Neuronal stem cell (in vitro differentiated cells): Measurements from ENCODE around the gene KIF6.

ENCODE experiments used
- DNase-seq: peaks from one replicate; pipeline ENCODE4 v3.0.0-alpha.2; 2013; ENCODE audit warnings: low spot score
- H2AFZ ChIP-seq: one replicate; pipeline ENCODE4 v1.6.1; 2013; ENCODE audit warnings: mild to moderate bottlenecking, low read length, inconsistent platforms
- H2AK5ac ChIP-seq: 2 replicates; pipeline ENCODE4 v1.6.1; 2013; ENCODE audit warnings: low read depth, mild to moderate bottlenecking, inconsistent platforms, low read length, moderate library complexity, mixed read lengths
- H2BK120ac ChIP-seq: 2 replicates; pipeline ENCODE4 v1.6.1; 2013; ENCODE audit warnings: low read depth, mild to moderate bottlenecking, inconsistent platforms, low read length, moderate library complexity, mixed read lengths
- H2BK12ac ChIP-seq: one replicate; pipeline ENCODE4 v1.6.1; 2013; ENCODE audit warnings: low read length, inconsistent platforms
- H2BK15ac ChIP-seq: 2 replicates; pipeline ENCODE4 v1.6.1; 2013; ENCODE audit warnings: mild to moderate bottlenecking, low read length, inconsistent platforms, mixed read lengths
- H2BK5ac ChIP-seq: one replicate; pipeline ENCODE4 v1.6.1; 2013; ENCODE audit warnings: inconsistent platforms, mild to moderate bottlenecking, low read length, moderate library complexity
- H3K14ac ChIP-seq: one replicate; pipeline ENCODE4 v1.6.1; 2013; ENCODE audit warnings: low read length, inconsistent platforms
- H3K18ac ChIP-seq: 2 replicates; pipeline ENCODE4 v1.6.1; 2013; ENCODE audit warnings: low read length, inconsistent platforms
- H3K23ac ChIP-seq: 2 replicates; pipeline ENCODE4 v1.6.1; 2013; ENCODE audit warnings: low read depth, mild to moderate bottlenecking, mixed read lengths, low read length, inconsistent platforms; ENCODE audit not compliant: poor library complexity
- H3K27ac ChIP-seq: replicated peaks from 3 replicates; pipeline ENCODE4 v1.5.1; 2013; ENCODE audit warnings: low read length, inconsistent platforms
- H3K27me3 ChIP-seq, 3 experiments: 2 replicates each; pipeline ENCODE4 v1.6.1; 2013; ENCODE audit warnings: low read length in 3 of 3, mild to moderate bottlenecking in 2 of 3, inconsistent platforms in 1 of 3, low read depth in 1 of 3, mixed read lengths in 1 of 3, moderate library complexity in 1 of 3; ENCODE audit not compliant: control insufficient read depth in 3 of 3, insufficient read depth in 3 of 3
- H3K36me3 ChIP-seq, 2 donors: replicated peaks in 1 of 2; 2 replicates each; pipeline ENCODE4 v1.6.1; 2013; ENCODE audit warnings: low read length in 2 of 2; ENCODE audit not compliant: control insufficient read depth in 2 of 2, insufficient read depth in 2 of 2
- H3K4ac ChIP-seq: 2 replicates; pipeline ENCODE4 v1.6.1; 2013; ENCODE audit warnings: inconsistent platforms, mild to moderate bottlenecking, low read length, moderate library complexity
- H3K4me1 ChIP-seq, 2 donors: 1 replicate in 1 of 2; 2 replicates in 1 of 2; pipeline ENCODE4 v1.6.1; 2013; ENCODE audit warnings: low read length in 2 of 2, low read depth in 1 of 2; ENCODE audit not compliant: control insufficient read depth in 2 of 2, insufficient read depth in 1 of 2
- H3K4me2 ChIP-seq: one replicate; pipeline ENCODE4 v1.6.1; 2013; ENCODE audit warnings: mild to moderate bottlenecking, low read length, inconsistent platforms; ENCODE audit not compliant: insufficient read depth, poor library complexity, severe bottlenecking
- H3K4me3 ChIP-seq, 2 donors: 2 replicates each; pipeline ENCODE4 v1.5.1; 2013; ENCODE audit warnings: low read length in 2 of 2, mild to moderate bottlenecking in 2 of 2, inconsistent platforms in 1 of 2, moderate library complexity in 1 of 2
- H3K79me1 ChIP-seq: one replicate; pipeline ENCODE4 v1.6.1; 2013; ENCODE audit warnings: low read depth, mild to moderate bottlenecking, inconsistent platforms, low read length, moderate library complexity
- H3K9ac ChIP-seq: one replicate; pipeline ENCODE4 v1.6.1; 2013; ENCODE audit warnings: mild to moderate bottlenecking, low read depth, low read length, inconsistent platforms; ENCODE audit not compliant: poor library complexity
- H3K9me3 ChIP-seq, 2 donors: replicated peaks in 1 of 2; 2 replicates each; pipeline versions ENCODE3 to v1.6.1; 2013; ENCODE audit warnings: low read length in 2 of 2, mild to moderate bottlenecking in 2 of 2, inconsistent platforms in 1 of 2, low read depth in 1 of 2, mixed read lengths in 1 of 2, moderate library complexity in 1 of 2; ENCODE audit not compliant: control insufficient read depth in 2 of 2, insufficient read depth in 1 of 2
- H4K8ac ChIP-seq: one replicate; pipeline ENCODE4 v1.6.1; 2013; ENCODE audit warnings: low read depth, mild to moderate bottlenecking, inconsistent platforms, low read length, moderate library complexity
- H4K91ac ChIP-seq: one replicate; pipeline ENCODE4 v1.6.1; 2013; ENCODE audit warnings: low read length, low read depth, mild to moderate bottlenecking, inconsistent platforms; ENCODE audit not compliant: poor library complexity
- WGBS, 2 donors: extraction: QIAGEN DNeasy Blood & Tissue Kit; methylation state at CpG; one replicate each; pipeline ENCODE4 v1.1.7; 2013; ENCODE audit warnings: missing lambda C conversion rate in 2 of 2, mixed read lengths in 1 of 2; ENCODE audit not compliant: insufficient read length in 2 of 2, insufficient replicate concordance in 1 of 2; ENCODE audit errors: extremely low coverage in 2 of 2; 5-methylcytosine and 5-hydroxymethylcytosine counted together

Gene KIF6

DNA sequence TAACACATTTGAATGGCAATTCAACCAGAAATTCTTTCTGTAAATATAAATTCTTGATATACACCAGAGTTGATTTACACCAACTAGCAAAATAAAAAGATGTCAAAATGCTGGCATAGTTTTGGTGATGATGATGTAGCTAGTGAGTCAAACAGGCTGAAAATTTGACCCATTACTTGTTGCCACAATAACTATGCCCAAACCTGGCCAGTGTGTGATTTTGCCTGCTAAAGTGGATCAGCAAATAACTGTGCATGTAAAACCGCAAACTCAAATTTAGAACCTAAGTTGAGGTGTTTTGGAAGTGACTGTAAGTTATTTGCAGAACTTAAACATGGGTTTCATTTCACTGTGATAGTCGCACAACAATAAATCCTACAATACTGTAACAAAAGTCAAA, 125.9 kb downstream of the KIF6 start:
- H2BK15ac ChIP-seq = no peak overlapping the region
- no peak overlapping the region for H3K4me2 ChIP-seq
- no peak overlapping the region for H3K23ac ChIP-seq
- H3K36me3 ChIP-seq = no peaks in the 10 kb centered on the region
- H2AK5ac ChIP-seq = no peak overlapping the region
- H3K18ac ChIP-seq = no peak overlapping the region
- no peak overlapping the region for H3K14ac ChIP-seq
- no peak overlapping the region for H3K9ac ChIP-seq
- H2AFZ ChIP-seq = no peak overlapping the region
- H3K79me1 ChIP-seq = no peaks in the 10 kb centered on the region
- H3K4me1 ChIP-seq = no peaks in the 10 kb centered on the region
- H2BK120ac ChIP-seq = no peak overlapping the region
- no peak overlapping the region for H4K8ac ChIP-seq
- no peak overlapping the region for H2BK12ac ChIP-seq
- no peak overlapping the region for H3K4me3 ChIP-seq
- DNase-seq = no peak
- WGBS, 2 donors = no CpG with 5 or more reads among the region's 2 CpGs
- peaks cover 0 to 2% of the 10 kb centered on the region in 2 donors for H3K9me3 ChIP-seq
- H3K4ac ChIP-seq = no peak overlapping the region
- no peak overlapping the region for H3K27ac ChIP-seq
- H4K91ac ChIP-seq = no peak overlapping the region
- H2BK5ac ChIP-seq = no peak overlapping the region
- no peaks in the 10 kb centered on the region for H3K27me3 ChIP-seq

DNA sequence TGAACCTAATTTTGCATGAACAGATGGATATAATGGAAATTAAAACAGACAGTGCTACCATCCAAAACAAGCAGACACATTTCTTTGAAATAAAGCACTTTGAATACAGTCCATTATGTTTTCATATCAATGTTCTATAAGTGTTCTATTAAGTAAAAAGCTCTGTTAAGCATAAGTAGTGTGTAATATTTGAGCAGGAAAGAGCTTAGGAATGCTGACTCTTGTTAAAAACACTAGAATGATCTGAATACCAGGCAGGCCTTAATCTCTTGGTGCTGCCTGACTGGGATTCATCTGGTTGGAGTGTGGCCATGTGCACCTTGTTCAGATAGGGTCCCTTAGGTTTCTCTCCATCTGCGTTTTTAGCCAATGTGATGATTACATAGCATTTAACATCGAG, 130.9 kb downstream of the KIF6 start:
- H2AK5ac ChIP-seq = no peak overlapping the region
- no CpG with 5 or more reads among the region's 2 CpGs for WGBS, 2 donors
- no peak overlapping the region for H3K4ac ChIP-seq
- no peak overlapping the region for H2BK15ac ChIP-seq
- no peaks in the 10 kb centered on the region for H3K79me1 ChIP-seq
- H3K9me3 ChIP-seq = peaks cover 0 to 2% of the 10 kb centered on the region in 2 donors
- H3K4me1 ChIP-seq = no peaks in the 10 kb centered on the region
- H2AFZ ChIP-seq = no peak overlapping the region
- DNase-seq = no peak
- H4K8ac ChIP-seq = no peak overlapping the region
- no peak overlapping the region for H3K27ac ChIP-seq
- no peak overlapping the region for H3K4me3 ChIP-seq
- H3K14ac ChIP-seq = no peak overlapping the region
- no peak overlapping the region for H3K18ac ChIP-seq
- H2BK12ac ChIP-seq = no peak overlapping the region
- no peak overlapping the region for H3K9ac ChIP-seq
- H3K27me3 ChIP-seq = no peaks in the 10 kb centered on the region
- no peak overlapping the region for H2BK120ac ChIP-seq
- no peak overlapping the region for H2BK5ac ChIP-seq
- H3K23ac ChIP-seq = no peak overlapping the region
- H4K91ac ChIP-seq = no peak overlapping the region
- no peak overlapping the region for H3K4me2 ChIP-seq
- no peaks in the 10 kb centered on the region for H3K36me3 ChIP-seq

DNA sequence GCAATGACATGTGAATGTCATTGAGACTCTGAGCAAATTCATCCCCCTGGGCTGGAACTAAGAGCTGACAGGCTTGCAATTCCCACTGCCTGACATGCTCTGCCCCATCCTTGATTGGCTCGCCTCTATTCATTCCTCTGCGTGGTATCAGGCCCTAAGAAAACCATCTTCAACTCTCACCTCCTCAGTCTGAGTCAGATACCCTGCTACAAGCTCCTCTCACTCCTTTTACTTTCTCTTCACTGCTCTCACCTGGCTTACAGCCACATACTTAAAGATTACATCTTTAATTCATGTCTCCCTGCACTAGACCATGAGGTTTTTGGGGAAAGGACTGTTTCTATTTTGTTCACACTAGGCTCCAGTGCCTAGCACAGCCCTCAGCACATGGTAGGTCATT, 131.6 kb downstream of the KIF6 start:
- no peak overlapping the region for H2AK5ac ChIP-seq
- peaks cover 0 to 2% of the 10 kb centered on the region in 2 donors for H3K9me3 ChIP-seq
- H3K27ac ChIP-seq = no peak overlapping the region
- no peak overlapping the region for H2BK120ac ChIP-seq
- no peaks in the 10 kb centered on the region for H3K27me3 ChIP-seq
- no peaks in the 10 kb centered on the region for H3K4me1 ChIP-seq
- H3K18ac ChIP-seq = no peak overlapping the region
- no peak overlapping the region for H2BK12ac ChIP-seq
- no peak overlapping the region for H3K4ac ChIP-seq
- no peak overlapping the region for H4K91ac ChIP-seq
- H3K9ac ChIP-seq = no peak overlapping the region
- no peak overlapping the region for H3K4me3 ChIP-seq
- no peaks in the 10 kb centered on the region for H3K36me3 ChIP-seq
- H3K23ac ChIP-seq = no peak overlapping the region
- H3K79me1 ChIP-seq = no peaks in the 10 kb centered on the region
- no CpG with 5 or more reads among the region's 2 CpGs for WGBS, 2 donors
- H4K8ac ChIP-seq = no peak overlapping the region
- no peak overlapping the region for H3K4me2 ChIP-seq
- H3K14ac ChIP-seq = no peak overlapping the region
- no peak overlapping the region for H2BK5ac ChIP-seq
- H2AFZ ChIP-seq = no peak overlapping the region
- H2BK15ac ChIP-seq = no peak overlapping the region
- DNase-seq = no peak

DNA sequence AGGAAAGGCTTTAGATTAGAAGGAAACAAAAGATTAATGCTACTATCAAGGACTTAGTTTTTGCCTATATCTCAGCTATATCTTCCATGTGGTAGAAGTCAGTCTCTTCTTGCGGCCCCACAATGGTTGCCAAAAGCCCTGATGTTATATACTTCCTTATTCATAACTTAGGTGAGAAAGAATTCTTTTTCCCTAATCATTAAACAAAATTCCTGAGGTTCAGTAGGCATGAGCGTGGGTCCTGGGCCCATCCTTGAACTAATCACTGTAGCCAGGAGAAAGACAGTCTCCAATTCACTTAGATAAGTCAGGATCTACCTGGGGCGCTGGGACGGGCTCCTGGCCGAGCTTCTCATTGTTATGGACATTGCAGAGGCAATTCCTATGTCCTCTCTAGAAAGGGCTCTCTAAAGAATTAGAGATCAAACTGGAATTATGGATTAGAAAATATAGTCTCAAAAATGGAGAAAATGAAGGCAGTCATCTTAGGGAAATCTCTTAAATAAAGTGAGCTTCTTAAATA, 134.3 kb downstream of the KIF6 start:
- no peaks in the 10 kb centered on the region for H3K27me3 ChIP-seq
- H4K91ac ChIP-seq = no peak overlapping the region
- DNase-seq = no peak

More for the DNA sequence above, 134.3 kb downstream of the KIF6 start:
- Histone ChIP-seq H4K8ac (no peak overlapping the region), H3K9me3 (no peaks in the 10 kb centered on the region), H2BK12ac (no peak overlapping the region), H3K4ac (no peak overlapping the region), H3K4me3 (no peak overlapping the region), H3K4me1 (no peaks in the 10 kb centered on the region), H2BK120ac (no peak overlapping the region), H3K36me3 (no peaks in the 10 kb centered on the region), H3K79me1 (no peaks in the 10 kb centered on the region), H3K27ac (no peak overlapping the region), H3K9ac (no peak overlapping the region), H3K4me2 (no peak overlapping the region), H2BK5ac (no peak overlapping the region), H3K14ac (no peak overlapping the region), H2AFZ (no peak overlapping the region), H2BK15ac (no peak overlapping the region), H3K18ac (no peak overlapping the region), H2AK5ac (no peak overlapping the region), H3K23ac (no peak overlapping the region)
- WGBS, 2 donors = no CpG with 5 or more reads among the region's 5 CpGs
